ENCODE data around the gene SLC6A11. TPM values are rescaled to one million over a fixed set of nuclear protein-coding genes. Genes with fewer than 3 reads are reported as not detected.

The SLC6A11 gene
- total RNA-seq, 1 donor from 2014 or later, result not detected

DNA sequence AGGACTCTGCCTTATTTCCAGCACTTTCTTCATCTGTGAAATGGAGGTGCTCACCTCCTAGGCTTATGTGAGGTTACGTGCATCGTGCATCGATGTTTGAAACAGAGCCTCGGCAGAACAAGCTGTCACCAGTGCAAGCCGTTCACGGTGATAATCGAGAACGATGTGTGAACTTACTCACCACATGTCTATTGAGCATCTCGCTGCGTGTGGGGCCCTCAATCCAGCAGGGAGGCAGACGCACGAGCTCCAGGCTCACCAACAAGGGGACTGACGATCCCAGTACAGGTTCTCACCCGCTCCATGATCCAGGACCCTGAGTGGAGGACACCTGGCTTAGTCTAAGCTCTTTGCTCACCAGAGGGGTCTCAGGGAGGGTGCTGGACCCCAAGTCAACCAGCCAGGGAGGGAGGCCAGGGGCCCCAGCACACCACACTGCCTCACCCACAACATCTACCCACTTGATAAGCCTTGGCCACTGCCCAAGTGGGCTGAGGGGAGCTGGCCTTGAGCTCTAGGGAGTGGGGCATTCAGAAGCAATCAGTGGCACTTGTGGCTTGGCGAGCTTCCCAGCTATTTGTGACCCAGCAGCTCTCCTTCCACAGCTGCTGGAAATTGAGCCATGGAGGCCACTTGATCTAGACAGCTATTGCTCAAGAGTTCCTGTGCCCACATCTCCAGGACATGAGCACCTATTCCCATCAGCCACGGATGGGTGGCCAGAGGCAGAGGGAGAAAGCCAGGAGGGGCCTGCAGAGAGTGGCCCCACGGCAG lies 142.1 kb downstream of the SLC6A11 start:
- DNase-seq (ENCODE audit: missing footprints) (peak; percentile 84), ATAC-seq (peak; percentile 56)
- intact Hi-C loops (cut with DNase I), result loop anchor here (2.0 to 10.0 kb wide), 2 partner anchors 25 to 377 kb away; no protein-coding TSS in a partner anchor

DNA sequence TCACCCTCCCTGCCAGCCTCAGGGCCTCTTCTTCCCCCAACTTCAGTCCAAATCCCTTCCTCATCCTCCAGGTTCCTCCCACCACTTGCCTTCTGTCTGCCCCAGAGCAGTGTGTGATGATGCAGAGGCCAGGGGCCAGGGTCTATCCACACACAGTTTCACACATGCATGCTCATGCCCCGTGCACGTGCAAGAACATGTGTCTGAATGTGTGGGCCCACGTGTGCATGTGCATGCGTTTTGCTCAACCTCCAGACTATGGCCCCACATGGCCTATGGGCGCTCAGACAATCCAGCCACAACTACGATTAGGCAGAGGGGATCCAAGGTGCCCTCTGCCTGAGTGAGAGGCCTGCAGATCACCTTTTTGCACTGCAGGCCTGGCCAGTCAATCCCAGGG lies 144.2 kb downstream of the SLC6A11 start:
- DNase-seq (ENCODE audit: missing footprints), result no peak
- intact Hi-C loops (cut with DNase I), result no loop called here
- ATAC-seq, result no peak

DNA sequence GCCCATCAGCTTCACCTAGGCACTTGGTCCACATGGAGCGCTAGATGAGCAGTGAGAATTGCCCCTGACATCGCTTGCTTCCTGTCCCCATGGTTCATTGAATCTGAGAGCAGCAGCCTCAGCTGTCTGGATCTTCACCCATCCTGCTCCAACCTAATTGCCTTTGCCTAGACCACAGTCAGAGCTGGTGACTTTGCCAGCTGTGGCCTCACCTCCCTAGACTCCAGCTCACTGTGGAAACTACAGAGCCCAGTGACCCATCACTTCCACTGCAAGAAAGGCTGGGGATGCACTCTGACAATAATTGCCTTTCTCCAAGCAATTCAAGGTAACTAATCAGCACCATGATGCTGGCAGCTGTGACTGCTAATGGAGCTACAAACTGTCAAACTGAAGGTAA lies 145.9 kb downstream of the SLC6A11 start:
- ATAC-seq, result no peak
- intact Hi-C loops (cut with DNase I), result no loop called here
- DNase-seq (ENCODE audit: missing footprints), result no peak

DNA sequence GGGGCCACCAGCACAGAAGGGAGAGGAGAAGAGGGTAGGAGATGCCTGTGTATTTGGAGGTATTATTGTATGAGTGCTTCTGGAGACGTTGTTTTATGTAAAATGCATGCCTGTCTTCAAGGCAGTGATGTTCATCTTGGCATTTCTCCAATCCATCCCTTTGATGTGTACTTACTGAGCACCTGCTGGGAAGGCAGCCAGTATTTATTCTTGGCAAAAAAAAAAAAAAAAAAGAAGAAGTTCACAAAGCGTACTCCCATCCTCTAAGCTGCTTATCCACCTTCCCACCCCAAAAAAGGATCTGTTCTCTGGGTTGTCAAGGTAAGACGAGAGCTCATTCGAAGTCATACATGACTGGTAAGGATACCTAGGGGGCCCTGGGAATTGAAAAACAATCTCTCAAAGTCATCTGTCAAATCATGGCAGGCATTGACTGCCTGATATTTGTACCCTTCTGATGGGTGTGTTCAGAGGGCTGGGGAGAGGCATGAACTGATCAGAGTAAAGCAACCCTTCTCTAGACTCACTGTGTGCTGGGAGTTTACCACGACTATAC lies 146.5 kb downstream of the SLC6A11 start:
- ATAC-seq, result no peak
- intact Hi-C loops (cut with DNase I), result no loop called here
- DNase-seq (ENCODE audit: missing footprints), result no peak

DNA sequence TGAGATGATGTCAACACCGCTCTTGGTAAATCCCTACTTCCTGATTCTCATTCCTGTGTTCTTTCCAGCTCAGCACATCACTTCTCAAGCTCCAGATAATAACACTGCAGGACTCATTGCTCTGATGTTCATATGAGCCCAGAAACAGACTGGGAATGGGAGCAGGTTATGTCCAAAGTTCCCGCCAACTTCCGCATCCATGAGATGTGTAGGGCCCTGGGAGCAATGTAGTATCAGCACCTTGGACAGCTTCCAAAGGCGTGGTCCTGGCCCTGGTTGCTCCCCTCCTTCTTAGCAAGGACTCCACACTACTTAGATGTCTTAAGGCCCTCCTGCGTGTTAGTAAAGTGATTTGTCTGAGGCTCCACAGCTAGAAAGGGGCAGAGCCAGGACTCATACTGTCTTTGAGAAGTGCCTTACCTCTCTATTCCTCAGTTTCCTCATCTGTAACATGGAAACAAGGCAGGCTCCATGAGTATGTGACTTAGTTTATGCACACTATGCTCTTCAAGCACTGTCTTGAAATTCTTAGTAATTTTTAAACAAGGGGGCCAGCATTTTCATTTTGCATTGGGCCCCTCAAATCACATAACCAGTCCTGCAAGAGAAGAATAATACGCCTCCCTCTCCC lies 148.6 kb downstream of the SLC6A11 start:
- DNase-seq (ENCODE audit: missing footprints), result no peak
- ATAC-seq, result no peak
- intact Hi-C loops (cut with DNase I), result no loop called here

DNA sequence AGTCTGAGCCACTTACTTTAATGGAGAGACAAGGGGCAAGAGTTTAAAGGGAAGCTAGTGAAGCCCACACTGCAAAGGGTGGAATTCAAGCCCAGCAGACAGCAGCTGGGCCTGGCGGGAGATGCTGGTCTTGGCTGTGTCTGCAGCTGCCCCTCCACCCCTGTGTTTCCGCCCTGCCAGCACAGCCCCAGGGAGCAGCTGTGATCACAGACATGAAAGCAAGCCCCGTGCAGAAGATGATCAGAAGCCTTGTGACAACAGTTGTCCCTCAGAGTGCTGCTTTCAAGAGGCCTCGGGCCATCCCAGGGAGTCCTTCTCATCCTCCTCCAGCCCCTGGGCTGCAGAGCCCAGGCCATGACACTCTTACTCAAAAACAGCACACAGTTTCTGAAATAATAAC lies 152.4 kb downstream of the SLC6A11 start:
- DNase-seq (ENCODE audit: missing footprints), result no peak
- peak; percentile 40 for ATAC-seq
- intact Hi-C loops (cut with DNase I), result no loop called here

DNA sequence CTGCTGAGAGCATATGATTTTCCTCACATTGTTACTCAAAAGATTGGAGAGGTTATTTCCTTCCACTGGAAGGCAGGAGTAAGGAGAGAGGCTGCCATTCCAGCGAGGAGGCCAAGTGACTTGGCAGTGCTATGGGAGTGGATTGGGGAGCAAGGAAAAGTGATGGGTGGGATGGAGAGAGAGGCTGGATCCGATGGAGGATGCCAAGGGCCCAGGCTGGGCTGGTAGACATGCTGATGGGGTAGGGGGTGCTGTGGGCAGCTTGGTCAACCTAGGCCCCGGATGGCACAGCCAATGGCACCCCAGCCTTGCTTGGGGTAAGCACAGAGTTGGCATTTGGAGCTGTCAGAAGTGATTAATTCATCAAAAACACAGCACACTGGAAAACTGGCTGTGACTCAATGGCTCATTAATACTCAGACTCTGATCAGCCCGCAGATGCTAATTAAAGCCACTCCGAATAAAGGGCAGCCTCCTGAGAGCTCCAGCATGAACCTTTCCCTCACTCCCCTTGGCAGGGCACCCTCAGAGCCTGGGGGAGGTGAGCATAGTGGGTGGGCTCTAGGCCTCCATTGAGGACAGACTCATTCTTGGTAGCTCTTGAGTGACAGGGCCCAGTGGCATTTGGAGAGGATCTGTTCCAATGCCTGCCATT lies 154.4 kb downstream of the SLC6A11 start:
- DNase-seq (ENCODE audit: missing footprints) (no peak), ATAC-seq (no peak)
- intact Hi-C loops (cut with DNase I), result no loop called here

DNA sequence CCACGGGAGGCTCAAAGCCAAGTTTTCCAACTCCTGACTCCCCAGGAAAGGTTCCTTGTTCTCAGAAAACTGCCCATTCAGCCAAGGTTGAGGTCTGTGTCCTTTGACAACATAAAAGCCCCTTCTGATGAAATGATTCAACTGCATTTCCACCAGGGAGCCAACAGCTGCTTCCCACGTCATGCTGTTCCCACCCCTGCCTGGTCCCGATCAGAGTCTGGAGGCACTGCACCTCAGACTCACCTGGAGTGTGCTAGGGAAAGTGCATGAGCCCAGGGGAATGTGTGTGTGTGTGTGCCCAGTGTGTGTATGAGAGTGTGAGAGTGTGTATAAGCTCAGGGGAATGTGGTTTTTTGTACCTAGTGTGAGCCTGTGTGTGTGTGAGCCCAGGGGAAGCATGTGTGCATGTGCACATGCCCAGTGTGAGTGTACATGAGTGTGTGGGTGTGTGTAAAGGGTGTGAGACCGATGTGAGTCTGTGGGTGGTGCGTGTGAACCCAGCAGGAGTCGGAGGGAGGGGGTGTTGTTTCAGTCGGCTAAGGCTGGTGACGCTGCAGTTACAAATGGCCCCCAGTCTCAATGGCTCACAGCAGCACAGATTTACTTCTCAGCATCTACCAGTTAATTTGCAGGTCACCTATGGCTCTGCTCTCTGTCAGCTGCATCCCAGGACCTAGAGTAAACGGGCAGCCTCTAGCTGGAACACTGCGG lies 156.2 kb downstream of the SLC6A11 start:
- no peak for ATAC-seq
- no peak for DNase-seq (ENCODE audit: missing footprints)
- intact Hi-C loops (cut with DNase I), result no loop called here

DNA sequence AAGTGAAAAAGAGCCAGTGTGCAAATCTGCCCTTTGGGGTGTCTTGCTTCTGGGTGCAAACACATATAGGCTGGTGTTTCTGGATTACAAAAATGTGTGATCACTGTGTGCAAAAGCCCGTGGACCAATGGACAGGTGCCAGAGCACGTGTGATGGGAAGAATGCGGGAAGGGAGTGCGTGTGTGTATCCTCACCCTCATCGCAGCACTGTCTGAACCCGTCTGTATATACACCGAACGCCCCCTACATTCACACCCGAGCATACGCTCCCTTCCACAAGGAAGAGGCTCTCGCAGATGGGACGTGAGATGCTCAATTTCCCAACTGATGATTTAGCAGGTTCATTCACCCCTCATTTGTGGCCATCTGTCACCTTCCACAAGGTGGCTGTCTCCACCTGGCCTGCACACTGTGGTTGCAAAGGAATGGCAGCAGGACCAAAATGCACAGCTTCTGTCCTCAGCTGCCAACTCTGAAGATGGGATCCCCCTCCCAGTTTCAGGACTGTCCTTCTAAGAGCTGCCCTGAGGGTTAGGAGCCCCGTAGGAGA lies 157.1 kb downstream of the SLC6A11 start:
- DNase-seq (ENCODE audit: missing footprints) (no peak), ATAC-seq (no peak)
- intact Hi-C loops (cut with DNase I), result no loop called here

DNA sequence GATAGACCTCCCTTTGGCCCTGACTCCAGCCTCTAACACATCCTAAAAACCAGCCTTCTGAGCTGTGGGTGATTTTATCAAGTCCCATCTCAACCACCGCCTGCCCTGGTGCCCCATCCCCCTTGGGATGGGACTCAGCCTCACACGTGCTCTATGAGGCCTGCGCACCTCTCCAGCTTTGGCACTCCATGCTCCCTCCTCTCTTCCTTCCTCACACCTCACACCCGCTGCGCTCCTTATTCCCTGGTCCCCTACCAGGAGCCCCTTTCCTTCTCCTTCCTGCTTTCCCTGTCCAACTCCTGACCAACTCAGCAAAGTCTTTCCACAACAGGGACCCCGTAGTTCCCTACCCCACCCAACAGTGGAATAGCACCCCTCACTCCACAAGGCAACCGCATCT lies 158.1 kb downstream of the SLC6A11 start:
- no peak for ATAC-seq
- intact Hi-C loops (cut with DNase I), result no loop called here
- no peak for DNase-seq (ENCODE audit: missing footprints)

DNA sequence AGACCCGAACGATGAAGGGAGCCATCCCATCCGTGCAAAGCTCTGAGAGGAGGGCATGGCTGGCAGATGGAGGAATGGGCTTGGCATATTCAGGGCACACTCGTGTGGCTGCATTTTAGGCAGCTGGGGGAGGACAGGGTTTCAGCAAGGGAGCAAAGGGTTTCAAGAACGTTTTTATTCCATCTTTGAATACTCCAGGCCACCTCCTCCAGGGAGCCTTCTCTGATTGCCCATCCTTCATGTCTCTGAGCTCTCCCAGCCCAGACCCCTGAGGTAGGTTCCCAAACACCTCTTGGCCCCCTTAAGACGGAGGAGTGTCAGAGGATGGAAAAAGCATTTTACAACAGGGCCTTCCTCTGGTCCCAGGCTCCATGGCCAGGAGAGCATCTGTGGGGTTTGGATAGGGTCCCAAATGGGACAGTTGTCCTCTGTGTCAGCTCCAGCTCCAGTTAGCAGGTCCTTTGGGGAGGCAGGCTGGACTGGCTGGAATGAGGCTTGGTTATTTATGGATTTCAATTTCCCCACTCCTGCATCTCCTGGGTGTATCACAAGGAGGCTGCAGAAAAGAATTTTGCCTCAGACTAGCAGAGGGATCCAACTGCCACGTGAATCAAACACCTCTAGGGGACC lies 158.8 kb downstream of the SLC6A11 start:
- no peak for DNase-seq (ENCODE audit: missing footprints)
- intact Hi-C loops (cut with DNase I), result no loop called here
- ATAC-seq, result no peak

DNA sequence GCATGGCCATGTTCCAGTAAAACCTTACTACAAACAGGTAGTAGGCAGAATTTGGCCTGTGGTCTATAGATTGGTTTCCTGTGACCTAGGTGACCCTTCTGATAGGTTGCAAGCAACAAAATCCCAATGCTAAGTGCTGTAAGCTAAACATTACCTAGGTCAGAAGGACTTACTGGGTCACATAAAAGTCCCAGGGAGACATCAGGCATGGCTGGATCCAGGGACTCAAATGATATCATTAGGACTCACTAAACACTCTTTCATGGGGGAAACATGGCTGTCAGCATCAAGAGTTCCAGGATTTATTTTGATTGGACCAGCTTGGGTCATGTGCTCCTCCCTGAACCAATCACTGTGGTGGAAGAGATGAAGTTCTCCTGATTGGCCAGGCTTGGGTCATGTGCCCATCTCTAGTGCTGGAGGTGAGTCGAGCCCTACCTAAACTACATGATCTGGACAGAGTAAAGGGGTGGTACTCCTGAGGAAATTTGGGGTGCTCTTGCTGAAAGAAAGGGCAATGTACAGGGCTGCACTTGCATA lies 159.7 kb downstream of the SLC6A11 start:
- intact Hi-C loops (cut with DNase I), result no loop called here
- no peak for ATAC-seq
- DNase-seq (ENCODE audit: missing footprints), result no peak

DNA sequence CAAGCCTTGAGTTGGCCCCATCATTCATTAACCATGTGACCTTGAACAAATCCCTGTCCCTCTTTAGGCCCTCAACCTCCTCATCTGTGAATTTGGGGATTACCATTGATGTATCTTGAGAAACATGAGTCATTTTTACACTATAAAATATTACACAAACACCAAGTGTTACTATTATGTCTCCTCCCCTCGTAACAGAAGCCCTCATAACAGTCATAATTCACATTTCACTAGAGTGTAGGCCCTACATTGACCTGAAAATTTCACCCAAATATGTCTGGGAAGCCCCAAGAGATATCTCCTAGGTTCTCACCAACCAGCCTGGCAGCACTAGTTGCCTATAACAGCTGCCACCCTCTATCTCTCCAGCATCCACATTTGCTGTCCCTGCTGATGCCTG lies 160.7 kb downstream of the SLC6A11 start:
- ATAC-seq (no peak), DNase-seq (ENCODE audit: missing footprints) (no peak)
- intact Hi-C loops (cut with DNase I), result no loop called here

DNA sequence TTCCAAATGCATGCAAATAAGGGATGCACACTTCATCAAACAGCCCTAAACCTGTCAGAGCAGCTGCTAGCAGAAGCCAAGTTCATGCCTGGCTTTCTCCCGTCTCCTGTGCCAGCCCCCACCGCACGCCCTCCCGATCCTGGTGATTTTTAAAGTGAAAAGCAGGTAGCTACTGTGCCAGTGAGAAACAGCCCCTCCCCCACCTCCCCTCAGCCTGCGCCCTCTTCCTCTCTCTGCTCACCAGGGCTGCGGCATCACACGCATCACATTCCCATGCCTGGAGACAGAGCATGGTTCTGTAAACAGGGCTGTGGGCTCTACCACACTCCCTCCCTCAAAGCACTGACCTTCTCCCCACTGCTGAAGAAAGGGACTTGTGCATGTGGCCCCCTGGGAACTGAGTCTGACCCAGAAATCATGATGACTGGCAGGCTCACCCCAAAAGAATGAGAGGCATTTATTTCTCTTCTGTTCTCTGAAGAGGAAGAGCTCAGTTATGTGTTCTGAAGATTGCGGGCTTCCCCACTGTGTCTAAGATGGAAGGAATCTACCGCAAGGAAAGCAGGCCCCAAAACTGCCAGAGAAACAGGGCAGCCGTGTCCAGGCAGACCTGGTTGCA lies 162.0 kb downstream of the SLC6A11 start:
- intact Hi-C loops (cut with DNase I), result no loop called here
- ATAC-seq, result no peak
- DNase-seq (ENCODE audit: missing footprints), result no peak

DNA sequence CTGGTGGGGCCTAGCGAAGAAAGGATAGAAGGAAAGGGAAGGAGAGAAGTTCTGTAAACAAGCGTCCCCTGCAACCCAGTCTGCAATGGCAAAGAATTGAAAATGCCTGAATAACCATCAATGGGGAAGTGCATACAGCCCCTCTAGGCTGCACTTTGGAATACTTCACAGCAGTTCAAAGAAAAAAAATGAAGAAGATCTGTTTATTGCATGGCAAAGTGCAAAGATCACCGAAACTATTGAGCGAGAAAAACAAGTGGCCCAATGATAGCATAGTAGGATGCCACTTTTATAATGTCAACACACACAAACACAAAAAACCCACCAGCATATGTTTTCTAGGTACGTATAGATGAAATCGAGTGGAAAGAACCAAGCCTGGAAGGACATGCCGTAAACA lies 162.9 kb downstream of the SLC6A11 start:
- DNase-seq (ENCODE audit: missing footprints), result no peak
- intact Hi-C loops (cut with DNase I), result no loop called here
- ATAC-seq, result no peak

DNA sequence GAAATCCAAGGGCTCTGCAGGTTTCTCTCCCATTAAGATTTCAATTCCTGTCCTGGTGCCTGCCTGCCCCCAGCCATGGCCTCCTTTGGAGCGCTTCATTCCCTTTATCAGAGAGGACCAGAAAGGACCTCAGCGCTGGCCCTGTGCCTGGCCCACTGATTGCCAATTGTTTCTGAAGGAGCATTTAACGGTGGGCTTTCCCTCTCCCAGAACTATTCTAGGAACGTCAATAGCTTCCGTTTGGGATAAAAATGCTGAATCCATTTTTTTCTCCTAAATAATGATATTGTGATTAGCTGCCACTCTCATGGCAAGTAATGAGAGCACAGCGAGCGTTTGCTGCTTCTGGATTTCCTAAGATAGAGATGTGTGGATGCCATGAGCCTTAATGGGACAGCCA lies 164.3 kb downstream of the SLC6A11 start:
- DNase-seq (ENCODE audit: missing footprints), result no peak
- no peak for ATAC-seq
- intact Hi-C loops (cut with DNase I), result loop anchor here (5.0 kb wide), 1 partner anchor 33 kb away; no protein-coding TSS in a partner anchor

DNA sequence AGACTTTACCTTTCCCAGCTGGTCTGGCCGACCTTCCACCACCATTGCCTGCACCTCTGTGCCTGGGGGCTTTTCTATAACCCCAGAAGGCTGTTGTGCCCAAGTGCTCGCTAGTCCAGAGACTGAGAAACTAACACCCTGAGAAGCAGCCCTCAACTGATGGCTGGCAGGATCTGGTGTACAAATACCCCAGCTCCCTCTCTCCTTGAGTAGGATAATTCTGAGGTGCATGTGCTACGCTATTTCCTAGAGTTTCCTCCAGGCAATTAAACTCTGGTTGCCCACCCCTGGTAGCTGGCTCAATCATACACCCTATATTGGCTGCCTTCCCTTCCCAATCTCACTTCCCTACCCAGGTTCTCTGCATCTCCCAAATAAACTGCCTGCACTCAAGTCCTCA lies 165.0 kb downstream of the SLC6A11 start:
- no peak for DNase-seq (ENCODE audit: missing footprints)
- ATAC-seq, result no peak
- intact Hi-C loops (cut with DNase I), result loop anchor here (5.0 kb wide), 1 partner anchor 34 kb away; no protein-coding TSS in a partner anchor

DNA sequence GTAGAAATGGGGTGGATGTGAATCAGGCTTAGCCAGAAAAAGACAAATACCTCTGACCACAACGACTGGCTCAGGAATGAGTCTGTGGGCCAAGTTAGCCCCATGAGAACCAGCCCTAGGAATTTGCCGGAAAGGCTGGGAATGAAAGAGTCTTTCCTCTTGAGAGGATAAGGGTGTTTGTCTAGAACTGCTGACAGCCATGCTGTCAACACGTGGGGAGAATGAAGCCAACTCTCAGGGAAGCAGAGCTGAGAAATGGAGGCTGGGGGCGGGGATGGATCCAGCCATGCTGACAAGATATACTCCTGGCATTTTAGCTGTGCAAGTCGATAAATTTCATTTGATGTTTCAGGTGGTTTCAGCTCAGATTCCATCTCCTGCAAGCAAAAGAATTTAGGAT lies 165.9 kb downstream of the SLC6A11 start:
- intact Hi-C loops (cut with DNase I), result loop anchor here (2.0 to 5.0 kb wide), 2 partner anchors 25 to 35 kb away; no protein-coding TSS in a partner anchor
- no peak for DNase-seq (ENCODE audit: missing footprints)
- ATAC-seq, result peak; percentile 27

Data from Right ventricle myocardium inferior (tissue), 1 donor.